Breast epithelium (tissue), 3 donors: Measurements from ENCODE around the gene SNUPN.

Experiments
- POLR2A ChIP-seq: fragments of 450-650 bp; IDR thresholded peaks from one replicate; pipeline ENCODE4 v1.6.1; 2016; ENCODE audit warnings: antibody characterized with exemption, mild to moderate bottlenecking, moderate library complexity
- TF ChIP-seq, protein P1 (sequence below), 3 donors: fragments of 450-650 bp; IDR thresholded peaks; one replicate each; pipeline ENCODE4 v1.5.1; 2016 to 2017; ENCODE audit warnings: antibody characterized with exemption in 3 of 3, mild to moderate bottlenecking in 3 of 3, moderate library complexity in 3 of 3

GRCh38 chr15:75661100-75661755 is 35.7 kb upstream of the SNUPN start:
- TF ChIP-seq, protein P1, sequence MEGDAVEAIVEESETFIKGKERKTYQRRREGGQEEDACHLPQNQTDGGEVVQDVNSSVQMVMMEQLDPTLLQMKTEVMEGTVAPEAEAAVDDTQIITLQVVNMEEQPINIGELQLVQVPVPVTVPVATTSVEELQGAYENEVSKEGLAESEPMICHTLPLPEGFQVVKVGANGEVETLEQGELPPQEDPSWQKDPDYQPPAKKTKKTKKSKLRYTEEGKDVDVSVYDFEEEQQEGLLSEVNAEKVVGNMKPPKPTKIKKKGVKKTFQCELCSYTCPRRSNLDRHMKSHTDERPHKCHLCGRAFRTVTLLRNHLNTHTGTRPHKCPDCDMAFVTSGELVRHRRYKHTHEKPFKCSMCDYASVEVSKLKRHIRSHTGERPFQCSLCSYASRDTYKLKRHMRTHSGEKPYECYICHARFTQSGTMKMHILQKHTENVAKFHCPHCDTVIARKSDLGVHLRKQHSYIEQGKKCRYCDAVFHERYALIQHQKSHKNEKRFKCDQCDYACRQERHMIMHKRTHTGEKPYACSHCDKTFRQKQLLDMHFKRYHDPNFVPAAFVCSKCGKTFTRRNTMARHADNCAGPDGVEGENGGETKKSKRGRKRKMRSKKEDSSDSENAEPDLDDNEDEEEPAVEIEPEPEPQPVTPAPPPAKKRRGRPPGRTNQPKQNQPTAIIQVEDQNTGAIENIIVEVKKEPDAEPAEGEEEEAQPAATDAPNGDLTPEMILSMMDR (IDR thresholded peaks at IDR 0.05) = no peak
- no peak for TF ChIP-seq POLR2A
